HepG2 (cell line): ENCODE measurements around the gene TAF6. TPM values are rescaled to one million over a fixed set of nuclear protein-coding genes. Genes with fewer than 3 reads are reported as not detected.

ENCODE experiments used
- AHR ChIP-seq: IDR thresholded peaks from 2 replicates; pipeline ENCODE4 v1.6.1; 2018; ENCODE audit warnings: missing genetic modification reagents, missing compliant biosample characterization
- BCL6 ChIP-seq: IDR thresholded peaks from 2 replicates; pipeline ENCODE4 v1.6.1; 2016; ENCODE audit warnings: missing genetic modification reagents, missing compliant biosample characterization
- FOXK1 ChIP-seq: sonication (generic); formaldehyde crosslinking; IDR thresholded peaks from 2 replicates; pipeline ENCODE4 v1.4.0; 2020; ENCODE audit warnings: low read depth, missing genetic modification reagents, borderline replicate concordance
- GZF1 ChIP-seq: sonication (generic); formaldehyde crosslinking; IDR thresholded peaks from 2 replicates; pipeline ENCODE4 v1.5.1; 2020; ENCODE audit warnings: mild to moderate bottlenecking, missing genetic modification reagents
- KDM2A ChIP-seq: sonication (generic); formaldehyde crosslinking; IDR thresholded peaks from 2 replicates; pipeline ENCODE4 v1.4.0; 2020; ENCODE audit warnings: low read depth, missing genetic modification reagents, borderline replicate concordance
- KDM6A ChIP-seq: IDR thresholded peaks from 2 replicates; pipeline ENCODE4 v1.6.1; 2016; ENCODE audit warnings: low read depth
- MAZ ChIP-seq, 2 experiments: sonication (generic) in 1 of 2; formaldehyde crosslinking in 1 of 2; IDR thresholded peaks; 2 replicates each; pipeline versions ENCODE4 v1.5.0 to v1.6.1; 2012 to 2020; ENCODE audit warnings: low read depth in 2 of 2, mild to moderate bottlenecking in 2 of 2, borderline replicate concordance in 1 of 2, improper control_type of control experiment in 1 of 2, low read length in 1 of 2, missing genetic modification reagents in 1 of 2, moderate library complexity in 1 of 2
- REPIN1 ChIP-seq: sonication (generic); formaldehyde crosslinking; IDR thresholded peaks from 2 replicates; pipeline ENCODE4 v1.8.0; 2022; ENCODE audit warnings: missing genetic modification reagents, low read depth, mild to moderate bottlenecking, borderline replicate concordance
- SALL2 ChIP-seq: sonication (generic); formaldehyde crosslinking; IDR thresholded peaks from 2 replicates; pipeline ENCODE4 v1.8.1; 2023; ENCODE audit warnings: mild to moderate bottlenecking, missing genetic modification reagents, inconsistent platforms
- SP5 ChIP-seq: IDR thresholded peaks from 2 replicates; pipeline ENCODE4 v1.6.1; 2016; ENCODE audit warnings: low read depth, borderline replicate concordance
- SSRP1 ChIP-seq: IDR thresholded peaks from 2 replicates; pipeline ENCODE4 v1.6.1; 2016; ENCODE audit warnings: control low read depth
- ZBTB21 ChIP-seq: sonication (generic); formaldehyde crosslinking; IDR thresholded peaks from 2 replicates; pipeline ENCODE4 v1.4.0; 2020; ENCODE audit warnings: missing genetic modification reagents
- ZFP36 ChIP-seq: fragments of 150-350 bp; IDR thresholded peaks from 2 replicates; pipeline ENCODE4 v1.6.1; 2018; ENCODE audit warnings: borderline replicate concordance, low read length, low read depth; ENCODE audit not compliant: partially characterized antibody
- ZFP36L1 ChIP-seq: sonication (generic); formaldehyde crosslinking; IDR thresholded peaks from 2 replicates; pipeline ENCODE4 v1.8.0; 2022; ENCODE audit warnings: mild to moderate bottlenecking, missing genetic modification reagents, moderate library complexity
- ZNF136 ChIP-seq: sonication (generic); formaldehyde crosslinking; IDR thresholded peaks from 2 replicates; pipeline ENCODE4 v1.8.1; 2022; ENCODE audit warnings: low read depth, mild to moderate bottlenecking, moderate library complexity, missing genetic modification reagents
- ZNF547 ChIP-seq: sonication (generic); formaldehyde crosslinking; IDR thresholded peaks from 2 replicates; pipeline ENCODE4 v1.5.1; 2020; ENCODE audit warnings: mild to moderate bottlenecking, missing genetic modification reagents
- ZNF552 ChIP-seq: sonication (generic); formaldehyde crosslinking; IDR thresholded peaks from 2 replicates; pipeline ENCODE4 v1.9.0; 2022; ENCODE audit warnings: missing genetic modification reagents, mild to moderate bottlenecking, borderline replicate concordance
- ZNF569 ChIP-seq: sonication (generic); formaldehyde crosslinking; IDR thresholded peaks from 2 replicates; pipeline ENCODE4 v1.5.0; 2020; ENCODE audit warnings: mild to moderate bottlenecking, missing genetic modification reagents, moderate library complexity, borderline replicate concordance
- ZNF687 ChIP-seq: sonication (generic); formaldehyde crosslinking; IDR thresholded peaks from 2 replicates; pipeline ENCODE4 v1.5.1; 2020; ENCODE audit warnings: mild to moderate bottlenecking, missing genetic modification reagents, moderate library complexity
- ZSCAN21 ChIP-seq: sonication (generic); formaldehyde crosslinking; IDR thresholded peaks from 2 replicates; pipeline ENCODE4 v1.8.0; 2022; ENCODE audit warnings: mild to moderate bottlenecking, missing genetic modification reagents, moderate library complexity, borderline replicate concordance
- ZSCAN29 ChIP-seq: sonication (generic); formaldehyde crosslinking; conservative IDR thresholded peaks from 2 replicates; pipeline ENCODE4 v1.4.0; 2020; ENCODE audit warnings: mild to moderate bottlenecking, missing genetic modification reagents
- polyA plus RNA-seq, 8 experiments: library from polyadenylated mRNA; depleted of rRNA in 3 of 8; stranded (reverse) in 7 of 8; unstranded in 1 of 8; fragments of >200 nt; fragmentation: Illumina TruSeq in 4 of 8; extraction: Trizol in 4 of 8; gene quantifications; 2 replicates each; pipeline versions ENCODE4 v1.2.1 to v1.2.3, GENCODE V29; 2011 to 2016; ENCODE audit warnings: low read depth in 4 of 8, missing spikeins in 1 of 8, mixed read lengths in 1 of 8; ENCODE audit not compliant: insufficient read depth in 1 of 8
- total RNA-seq, 5 experiments: library from RNA; depleted of rRNA; stranded (reverse); fragments of >200 nt; fragmentation: Illumina TruSeq; extraction: Trizol; gene quantifications; 2 replicates each; pipeline ENCODE4 v1.2.3, GENCODE V29; 2016; ENCODE audit warnings: low read depth in 1 of 5
- TF ChIP-seq, protein P1 (sequence below): sonication (generic); formaldehyde crosslinking; IDR thresholded peaks from 2 replicates; pipeline ENCODE4 v1.8.0; 2023; ENCODE audit warnings: mild to moderate bottlenecking, missing genetic modification reagents
- TF ChIP-seq, protein P2 (sequence below): IDR thresholded peaks from 2 replicates; pipeline ENCODE4 v1.6.1; 2016; ENCODE audit warnings: low read depth

TAF6 gene
- total and polyA plus RNA-seq, 2 of the 13 experiments (the other 11 are each of a cell fraction or from before 2014, with no cell fraction given), result 12.9 to 18.8 TPM

DNA sequence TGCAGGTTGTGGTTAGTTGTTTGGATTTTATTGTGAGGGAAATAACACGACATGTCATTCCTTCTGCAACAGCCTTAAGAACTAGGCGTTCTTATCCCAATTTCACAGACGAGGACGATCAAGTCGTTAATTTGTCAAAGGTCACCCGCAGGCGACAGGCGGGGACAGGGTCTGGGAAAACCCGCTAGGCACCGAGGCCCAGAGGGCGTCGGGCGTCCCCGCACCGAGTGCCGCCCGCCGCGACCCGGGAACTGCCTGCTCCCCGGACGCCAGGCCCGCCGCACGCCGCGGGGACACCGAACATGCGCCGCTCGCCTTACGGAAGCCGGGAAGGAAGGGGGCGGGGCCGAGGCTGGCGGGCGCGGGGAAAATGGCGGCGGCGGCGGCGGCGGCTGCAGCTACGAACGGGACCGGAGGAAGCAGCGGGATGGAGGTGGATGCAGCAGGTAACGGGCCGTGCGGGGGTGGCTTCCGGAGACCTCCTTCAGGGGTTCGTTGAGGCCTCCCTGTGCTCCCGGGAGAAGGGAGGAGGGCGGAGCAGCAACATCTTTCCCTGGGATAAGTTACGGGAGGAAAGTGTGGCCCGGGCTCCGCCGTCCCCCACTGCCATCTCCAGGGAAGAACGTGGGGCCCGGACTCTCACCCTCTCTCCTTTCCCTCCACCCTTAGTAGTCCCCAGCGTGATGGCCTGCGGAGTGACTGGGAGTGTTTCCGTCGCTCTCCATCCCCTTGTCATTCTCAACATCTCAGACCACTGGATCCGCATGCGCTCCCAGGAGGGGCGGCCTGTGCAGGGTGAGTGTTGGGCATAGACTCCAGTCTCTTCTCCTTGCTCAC lies 30.3 kb downstream of the TAF6 start, which contains the start of gene COPS6 (continued):
- peak; percentile 98 for TF ChIP-seq ZNF547 (CRISPR knock-in tag)
- TF ChIP-seq AHR (CRISPR knock-in tag), result peak; percentile 91
- peak; percentile 94 for TF ChIP-seq SP5 (CRISPR knock-in tag)
- no peak for TF ChIP-seq ZBTB21 (CRISPR knock-in tag)
- TF ChIP-seq ZFP36, result no peak
- TF ChIP-seq ZFP36L1, result peak; percentile 97; the same call in 1 of the 2 replicates
- TF ChIP-seq ZNF687 (CRISPR knock-in tag), result peak; percentile 100
- TF ChIP-seq KDM2A (CRISPR knock-in tag), result peak; percentile 93
- TF ChIP-seq MAZ (IDR thresholded peaks at IDR 0.05; ENCODE audit: borderline replicate concordance, low read depth, low read length), result no peak
- TF ChIP-seq MAZ (CRISPR knock-in tag; IDR thresholded peaks at IDR 0.05; ENCODE audit: low read depth), result peak; percentile 81
- TF ChIP-seq, protein P1, sequence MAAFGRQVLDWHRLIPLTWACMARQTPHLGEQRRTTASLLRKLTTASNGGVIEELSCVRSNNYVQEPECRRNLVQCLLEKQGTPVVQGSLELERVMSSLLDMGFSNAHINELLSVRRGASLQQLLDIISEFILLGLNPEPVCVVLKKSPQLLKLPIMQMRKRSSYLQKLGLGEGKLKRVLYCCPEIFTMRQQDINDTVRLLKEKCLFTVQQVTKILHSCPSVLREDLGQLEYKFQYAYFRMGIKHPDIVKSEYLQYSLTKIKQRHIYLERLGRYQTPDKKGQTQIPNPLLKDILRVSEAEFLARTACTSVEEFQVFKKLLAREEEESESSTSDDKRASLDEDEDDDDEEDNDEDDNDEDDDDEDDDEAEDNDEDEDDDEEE (CRISPR knock-in tag), result no peak; the same call in 1 of the 2 replicates
- TF ChIP-seq, protein P2, sequence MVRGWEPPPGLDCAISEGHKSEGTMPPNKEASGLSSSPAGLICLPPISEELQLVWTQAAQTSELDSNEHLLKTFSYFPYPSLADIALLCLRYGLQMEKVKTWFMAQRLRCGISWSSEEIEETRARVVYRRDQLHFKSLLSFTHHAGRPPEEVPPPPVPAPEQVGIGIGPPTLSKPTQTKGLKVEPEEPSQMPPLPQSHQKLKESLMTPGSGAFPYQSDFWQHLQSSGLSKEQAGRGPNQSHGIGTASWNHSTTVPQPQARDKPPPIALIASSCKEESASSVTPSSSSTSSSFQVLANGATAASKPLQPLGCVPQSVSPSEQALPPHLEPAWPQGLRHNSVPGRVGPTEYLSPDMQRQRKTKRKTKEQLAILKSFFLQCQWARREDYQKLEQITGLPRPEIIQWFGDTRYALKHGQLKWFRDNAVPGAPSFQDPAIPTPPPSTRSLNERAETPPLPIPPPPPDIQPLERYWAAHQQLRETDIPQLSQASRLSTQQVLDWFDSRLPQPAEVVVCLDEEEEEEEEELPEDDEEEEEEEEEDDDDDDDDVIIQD (CRISPR knock-in tag), result no peak
- TF ChIP-seq ZSCAN21, result peak; percentile 99
- peak; percentile 90; the same call in 1 of the 2 replicates for TF ChIP-seq GZF1 (CRISPR knock-in tag)
- peak; percentile 75; the same call in 1 of the 2 replicates for TF ChIP-seq FOXK1
- TF ChIP-seq ZSCAN29 (CRISPR knock-in tag), result peak; percentile 72; the same call in 1 of the 2 replicates
- no peak for TF ChIP-seq KDM6A (CRISPR knock-in tag)
- no peak for TF ChIP-seq ZNF569 (CRISPR knock-in tag)
- TF ChIP-seq SSRP1 (CRISPR knock-in tag), result no peak
- TF ChIP-seq ZNF136, result peak; percentile 90
- TF ChIP-seq REPIN1 (CRISPR knock-in tag), result peak; percentile 85
- TF ChIP-seq ZNF552 (CRISPR knock-in tag), result peak; percentile 80; the same call in 1 of the 2 replicates
- TF ChIP-seq BCL6, result peak; percentile 66
- peak; percentile 84 for TF ChIP-seq SALL2 (CRISPR knock-in tag)
